ENCODE measurements around the gene CRISPLD2. TPM values are rescaled to one million over a fixed set of nuclear protein-coding genes. Genes with fewer than 3 reads are reported as not detected.

The CRISPLD2 gene
- polyA plus RNA-seq, 1 donor from 2014 or later, result 0.06 TPM

GRCh38 chr16:84899414-84899813, 79.6 kb downstream of the CRISPLD2 start:
- no peaks in the 10 kb centered on the region for H3K9me3 ChIP-seq (ENCODE audit: low read length)
- H3K79me2 ChIP-seq (replicated peaks; ENCODE audit: insufficient read depth, low read length), result no peaks in the 10 kb centered on the region
- TF ChIP-seq EZH2 (IDR thresholded peaks at IDR 0.05; ENCODE audit: borderline replicate concordance, insufficient read depth, low read length, poor library complexity, severe bottlenecking) (no peak), EP300 (conservative IDR thresholded peaks at IDR 0.05; ENCODE audit: poor library complexity, severe bottlenecking) (no peak), TAF1 (IDR thresholded peaks at IDR 0.05; ENCODE audit: low read depth) (no peak), POLR2AphosphoS5 (IDR thresholded peaks at IDR 0.05) (no peak), RAD21 (conservative IDR thresholded peaks at IDR 0.05) (no peak), SMC3 (conservative IDR thresholded peaks at IDR 0.05; ENCODE audit: poor library complexity) (no peak), MXI1 (conservative IDR thresholded peaks at IDR 0.05; ENCODE audit: poor library complexity, severe bottlenecking) (no peak)
- TF ChIP-seq, protein P1, sequence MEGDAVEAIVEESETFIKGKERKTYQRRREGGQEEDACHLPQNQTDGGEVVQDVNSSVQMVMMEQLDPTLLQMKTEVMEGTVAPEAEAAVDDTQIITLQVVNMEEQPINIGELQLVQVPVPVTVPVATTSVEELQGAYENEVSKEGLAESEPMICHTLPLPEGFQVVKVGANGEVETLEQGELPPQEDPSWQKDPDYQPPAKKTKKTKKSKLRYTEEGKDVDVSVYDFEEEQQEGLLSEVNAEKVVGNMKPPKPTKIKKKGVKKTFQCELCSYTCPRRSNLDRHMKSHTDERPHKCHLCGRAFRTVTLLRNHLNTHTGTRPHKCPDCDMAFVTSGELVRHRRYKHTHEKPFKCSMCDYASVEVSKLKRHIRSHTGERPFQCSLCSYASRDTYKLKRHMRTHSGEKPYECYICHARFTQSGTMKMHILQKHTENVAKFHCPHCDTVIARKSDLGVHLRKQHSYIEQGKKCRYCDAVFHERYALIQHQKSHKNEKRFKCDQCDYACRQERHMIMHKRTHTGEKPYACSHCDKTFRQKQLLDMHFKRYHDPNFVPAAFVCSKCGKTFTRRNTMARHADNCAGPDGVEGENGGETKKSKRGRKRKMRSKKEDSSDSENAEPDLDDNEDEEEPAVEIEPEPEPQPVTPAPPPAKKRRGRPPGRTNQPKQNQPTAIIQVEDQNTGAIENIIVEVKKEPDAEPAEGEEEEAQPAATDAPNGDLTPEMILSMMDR (IDR thresholded peaks at IDR 0.05; ENCODE audit: poor library complexity, severe bottlenecking), result no peak
- TF ChIP-seq, protein P2, sequence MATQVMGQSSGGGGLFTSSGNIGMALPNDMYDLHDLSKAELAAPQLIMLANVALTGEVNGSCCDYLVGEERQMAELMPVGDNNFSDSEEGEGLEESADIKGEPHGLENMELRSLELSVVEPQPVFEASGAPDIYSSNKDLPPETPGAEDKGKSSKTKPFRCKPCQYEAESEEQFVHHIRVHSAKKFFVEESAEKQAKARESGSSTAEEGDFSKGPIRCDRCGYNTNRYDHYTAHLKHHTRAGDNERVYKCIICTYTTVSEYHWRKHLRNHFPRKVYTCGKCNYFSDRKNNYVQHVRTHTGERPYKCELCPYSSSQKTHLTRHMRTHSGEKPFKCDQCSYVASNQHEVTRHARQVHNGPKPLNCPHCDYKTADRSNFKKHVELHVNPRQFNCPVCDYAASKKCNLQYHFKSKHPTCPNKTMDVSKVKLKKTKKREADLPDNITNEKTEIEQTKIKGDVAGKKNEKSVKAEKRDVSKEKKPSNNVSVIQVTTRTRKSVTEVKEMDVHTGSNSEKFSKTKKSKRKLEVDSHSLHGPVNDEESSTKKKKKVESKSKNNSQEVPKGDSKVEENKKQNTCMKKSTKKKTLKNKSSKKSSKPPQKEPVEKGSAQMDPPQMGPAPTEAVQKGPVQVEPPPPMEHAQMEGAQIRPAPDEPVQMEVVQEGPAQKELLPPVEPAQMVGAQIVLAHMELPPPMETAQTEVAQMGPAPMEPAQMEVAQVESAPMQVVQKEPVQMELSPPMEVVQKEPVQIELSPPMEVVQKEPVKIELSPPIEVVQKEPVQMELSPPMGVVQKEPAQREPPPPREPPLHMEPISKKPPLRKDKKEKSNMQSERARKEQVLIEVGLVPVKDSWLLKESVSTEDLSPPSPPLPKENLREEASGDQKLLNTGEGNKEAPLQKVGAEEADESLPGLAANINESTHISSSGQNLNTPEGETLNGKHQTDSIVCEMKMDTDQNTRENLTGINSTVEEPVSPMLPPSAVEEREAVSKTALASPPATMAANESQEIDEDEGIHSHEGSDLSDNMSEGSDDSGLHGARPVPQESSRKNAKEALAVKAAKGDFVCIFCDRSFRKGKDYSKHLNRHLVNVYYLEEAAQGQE (IDR thresholded peaks at IDR 0.05; ENCODE audit: borderline replicate concordance), result no peak
- no peak overlapping the region for H3K9ac ChIP-seq (ENCODE audit: low read length)
- H3K9me2 ChIP-seq (ENCODE audit: insufficient read depth, low read length), result no peaks in the 10 kb centered on the region
- no peak overlapping the region for H2AFZ ChIP-seq (ENCODE audit: low read depth, low read length)
- H3F3A ChIP-seq (ENCODE audit: insufficient read depth, low read length, poor library complexity, severe bottlenecking), result no peaks in the 10 kb centered on the region
- H3K36me3 ChIP-seq (ENCODE audit: insufficient read depth, low read length), result no peaks in the 10 kb centered on the region
- no peaks in the 10 kb centered on the region for H4K20me1 ChIP-seq (ENCODE audit: insufficient read depth)
- H3K4me3 ChIP-seq (ENCODE audit: low read length), result no peak overlapping the region
- no peak overlapping the region for H3K4me2 ChIP-seq (ENCODE audit: low read length)
- H3K27me3 ChIP-seq (ENCODE audit: insufficient read depth, low read depth, low read length), result no peaks in the 10 kb centered on the region
- H3K27ac ChIP-seq (ENCODE audit: low read length), result no peak overlapping the region

- TF ChIP-seq EP300 (conservative IDR thresholded peaks at IDR 0.05; ENCODE audit: poor library complexity, severe bottlenecking) (no peak), RAD21 (conservative IDR thresholded peaks at IDR 0.05) (no peak), EZH2 (IDR thresholded peaks at IDR 0.05; ENCODE audit: borderline replicate concordance, insufficient read depth, low read length, poor library complexity, severe bottlenecking) (no peak), MXI1 (conservative IDR thresholded peaks at IDR 0.05; ENCODE audit: poor library complexity, severe bottlenecking) (no peak), POLR2AphosphoS5 (IDR thresholded peaks at IDR 0.05) (no peak), TAF1 (IDR thresholded peaks at IDR 0.05; ENCODE audit: low read depth) (no peak), SMC3 (conservative IDR thresholded peaks at IDR 0.05; ENCODE audit: poor library complexity) (no peak)
- TF ChIP-seq, protein P1 (IDR thresholded peaks at IDR 0.05; ENCODE audit: poor library complexity, severe bottlenecking), result no peak
- TF ChIP-seq, protein P2 (IDR thresholded peaks at IDR 0.05; ENCODE audit: borderline replicate concordance), result no peak
- H3K79me2 ChIP-seq (replicated peaks; ENCODE audit: insufficient read depth, low read length), result no peaks in the 10 kb centered on the region
- H3K9me2 ChIP-seq (ENCODE audit: insufficient read depth, low read length), result no peaks in the 10 kb centered on the region
- no peaks in the 10 kb centered on the region for H3F3A ChIP-seq (ENCODE audit: insufficient read depth, low read length, poor library complexity, severe bottlenecking)
- H3K27me3 ChIP-seq (ENCODE audit: insufficient read depth, low read depth, low read length), result no peaks in the 10 kb centered on the region
- H3K4me2 ChIP-seq (ENCODE audit: low read length), result no peak overlapping the region
- no peak overlapping the region for H2AFZ ChIP-seq (ENCODE audit: low read depth, low read length)
- H3K9ac ChIP-seq (ENCODE audit: low read length), result no peak overlapping the region
- no peak overlapping the region for H3K4me3 ChIP-seq (ENCODE audit: low read length)
- no peak overlapping the region for H3K27ac ChIP-seq (ENCODE audit: low read length)
- H4K20me1 ChIP-seq (ENCODE audit: insufficient read depth), result no peaks in the 10 kb centered on the region
- no peaks in the 10 kb centered on the region for H3K36me3 ChIP-seq (ENCODE audit: insufficient read depth, low read length)
- H3K9me3 ChIP-seq (ENCODE audit: low read length), result no peaks in the 10 kb centered on the region
Measured at GRCh38 chr16:84905965-84906460, 86.2 kb downstream of the CRISPLD2 start.
